KMS-11 (cell line): ENCODE measurements around the gene CNDP2.

Experiments
- H2AFZ ChIP-seq: fragments of 200-600 bp; sonication (generic); 2 replicates; pipeline ENCODE4 v1.6.1; 2016; ENCODE audit warnings: antibody characterized with exemption, mixed run types, low read depth
- H3K27ac ChIP-seq: fragments of 200-600 bp; sonication (generic); 2 replicates; pipeline ENCODE4 v1.6.1; 2016; ENCODE audit warnings: mild to moderate bottlenecking, mixed run types
- H3K27me3 ChIP-seq: fragments of 200-600 bp; sonication (generic); 2 replicates; pipeline ENCODE4 v1.6.1; 2017; ENCODE audit warnings: mild to moderate bottlenecking, low read depth, mixed run types, moderate library complexity; ENCODE audit not compliant: insufficient read depth
- H3K36me3 ChIP-seq: fragments of 200-600 bp; sonication (generic); 2 replicates; pipeline ENCODE4 v1.6.1; 2017; ENCODE audit warnings: mild to moderate bottlenecking, mixed run types; ENCODE audit not compliant: insufficient read depth
- H3K4me1 ChIP-seq: fragments of 200-600 bp; sonication (generic); 2 replicates; pipeline ENCODE4 v1.6.1; 2016; ENCODE audit warnings: mild to moderate bottlenecking, low read depth, mixed run types; ENCODE audit not compliant: poor library complexity, severe bottlenecking
- H3K4me2 ChIP-seq: fragments of 200-600 bp; sonication (generic); 2 replicates; pipeline ENCODE4 v1.7.0; 2016; ENCODE audit warnings: mild to moderate bottlenecking, mixed run types
- H3K4me3 ChIP-seq: fragments of 200-600 bp; sonication (generic); IDR thresholded peaks from 2 replicates; pipeline ENCODE4 v1.6.1; 2017; ENCODE audit warnings: low read depth, low read length, mixed read lengths; ENCODE audit not compliant: insufficient read depth
- H3K79me2 ChIP-seq: fragments of 200-600 bp; sonication (generic); 2 replicates; pipeline ENCODE4 v1.6.1; 2016; ENCODE audit warnings: low read depth, mixed run types; ENCODE audit not compliant: insufficient read depth
- H3K9ac ChIP-seq: fragments of 200-600 bp; sonication (generic); 2 replicates; pipeline ENCODE4 v1.6.1; 2016; ENCODE audit warnings: mild to moderate bottlenecking, mixed run types
- H4K20me1 ChIP-seq: fragments of 200-600 bp; sonication (generic); 2 replicates; pipeline ENCODE4 v1.6.1; 2016; ENCODE audit warnings: mild to moderate bottlenecking, mixed run types; ENCODE audit not compliant: insufficient read depth
- CTCF ChIP-seq: fragments of 200-600 bp; sonication (generic); conservative IDR thresholded peaks from 2 replicates; pipeline ENCODE4 v1.6.1; 2017; ENCODE audit warnings: low read depth, mild to moderate bottlenecking, antibody characterized with exemption, low read length, moderate library complexity, mixed read lengths

CNDP2 gene

GRCh38 chr18:74463983-74464382 is 32.2 kb upstream of the CNDP2 start:
- Histone ChIP-seq H3K27me3 (no peaks in the 10 kb centered on the region), H2AFZ (no peak overlapping the region), H3K4me2 (no peak overlapping the region), H3K27ac (no peak overlapping the region), H3K4me3 (no peak overlapping the region), H4K20me1 (no peaks in the 10 kb centered on the region), H3K79me2 (no peaks in the 10 kb centered on the region), H3K36me3 (no peaks in the 10 kb centered on the region), H3K4me1 (no peaks in the 10 kb centered on the region), H3K9ac (no peak overlapping the region)
- TF ChIP-seq CTCF = no peak

DNA sequence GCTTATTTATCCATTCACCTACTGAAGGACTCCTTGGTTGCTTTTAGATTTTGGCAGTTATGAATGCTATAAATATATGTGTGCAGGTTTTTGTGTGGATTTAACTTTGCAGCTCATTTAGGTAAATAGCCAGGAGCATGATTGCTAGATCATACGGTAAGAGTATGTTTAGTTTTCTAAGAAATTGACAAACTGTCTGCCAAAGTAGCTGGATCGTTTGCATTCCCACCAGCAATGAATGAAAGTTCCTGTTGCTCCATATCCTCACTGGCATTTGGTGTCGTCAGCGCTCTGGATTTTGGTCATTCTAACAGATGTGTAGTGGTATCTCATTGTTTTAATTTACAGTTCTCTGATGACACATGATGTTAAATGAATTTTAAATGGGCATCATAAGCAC is 30.4 kb upstream of the CNDP2 start:
- Histone ChIP-seq H2AFZ (no peak overlapping the region), H3K79me2 (no peaks in the 10 kb centered on the region), H3K4me3 (no peak overlapping the region), H3K9ac (no peak overlapping the region), H3K36me3 (no peaks in the 10 kb centered on the region), H3K4me2 (no peak overlapping the region), H3K27ac (no peak overlapping the region), H4K20me1 (no peaks in the 10 kb centered on the region), H3K27me3 (no peaks in the 10 kb centered on the region), H3K4me1 (no peaks in the 10 kb centered on the region)
- TF ChIP-seq CTCF = no peak

- Histone ChIP-seq H3K4me3 (no peak overlapping the region), H3K27me3 (no peaks in the 10 kb centered on the region), H3K9ac (no peak overlapping the region), H2AFZ (no peak overlapping the region), H3K27ac (no peak overlapping the region), H3K36me3 (no peaks in the 10 kb centered on the region), H3K79me2 (no peaks in the 10 kb centered on the region), H4K20me1 (no peaks in the 10 kb centered on the region), H3K4me1 (no peaks in the 10 kb centered on the region), H3K4me2 (no peak overlapping the region)
- TF ChIP-seq CTCF = no peak
Measured at GRCh38 chr18:74468547-74469061, 27.6 kb upstream of the CNDP2 start.

DNA sequence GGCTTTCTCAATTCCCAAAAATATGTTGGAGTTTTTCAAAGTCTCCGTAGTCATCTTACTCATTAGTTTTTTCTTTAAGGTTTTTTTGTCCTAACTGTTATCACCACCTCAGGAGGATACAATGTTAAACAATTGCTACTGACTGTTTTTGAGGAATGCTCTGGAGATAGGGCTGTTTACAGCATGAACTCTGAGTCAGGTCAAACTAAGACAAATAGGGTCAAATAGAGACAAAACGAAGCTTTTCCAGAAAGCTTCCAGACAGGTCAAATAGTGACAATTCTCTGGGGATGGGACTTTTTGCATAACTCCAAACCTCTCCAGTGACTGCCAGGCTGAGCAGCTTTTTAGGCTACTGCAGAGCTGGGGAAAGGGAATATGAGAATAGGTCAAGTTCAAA is 23.9 kb upstream of the CNDP2 start:
- H3K4me3 ChIP-seq = no peak overlapping the region

More for the DNA sequence above, 23.9 kb upstream of the CNDP2 start:
- H3K4me1 ChIP-seq = no peaks in the 10 kb centered on the region
- H4K20me1 ChIP-seq = no peaks in the 10 kb centered on the region
- no peak overlapping the region for H3K27ac ChIP-seq
- H3K36me3 ChIP-seq = no peaks in the 10 kb centered on the region
- no peak overlapping the region for H3K9ac ChIP-seq
- no peak overlapping the region for H2AFZ ChIP-seq
- H3K27me3 ChIP-seq = no peaks in the 10 kb centered on the region
- H3K79me2 ChIP-seq = no peaks in the 10 kb centered on the region
- no peak overlapping the region for H3K4me2 ChIP-seq
- no peak for TF ChIP-seq CTCF
